CD4-positive, alpha-beta T cell treated with Interleukin-6 for 4 hours (primary cell): ENCODE measurements around the gene RBM42.
"Not testable (repeated sequence)": the region's sequence is repeated elsewhere in the genome, so short reads cannot be mapped to it uniquely, and the experiment has no call there.

Experiments
- DNase-seq: peaks from one replicate; pipeline ENCODE4 v3.0.0-alpha.2; 2020; ENCODE audit warnings: mixed read lengths

The RBM42 gene

DNA sequence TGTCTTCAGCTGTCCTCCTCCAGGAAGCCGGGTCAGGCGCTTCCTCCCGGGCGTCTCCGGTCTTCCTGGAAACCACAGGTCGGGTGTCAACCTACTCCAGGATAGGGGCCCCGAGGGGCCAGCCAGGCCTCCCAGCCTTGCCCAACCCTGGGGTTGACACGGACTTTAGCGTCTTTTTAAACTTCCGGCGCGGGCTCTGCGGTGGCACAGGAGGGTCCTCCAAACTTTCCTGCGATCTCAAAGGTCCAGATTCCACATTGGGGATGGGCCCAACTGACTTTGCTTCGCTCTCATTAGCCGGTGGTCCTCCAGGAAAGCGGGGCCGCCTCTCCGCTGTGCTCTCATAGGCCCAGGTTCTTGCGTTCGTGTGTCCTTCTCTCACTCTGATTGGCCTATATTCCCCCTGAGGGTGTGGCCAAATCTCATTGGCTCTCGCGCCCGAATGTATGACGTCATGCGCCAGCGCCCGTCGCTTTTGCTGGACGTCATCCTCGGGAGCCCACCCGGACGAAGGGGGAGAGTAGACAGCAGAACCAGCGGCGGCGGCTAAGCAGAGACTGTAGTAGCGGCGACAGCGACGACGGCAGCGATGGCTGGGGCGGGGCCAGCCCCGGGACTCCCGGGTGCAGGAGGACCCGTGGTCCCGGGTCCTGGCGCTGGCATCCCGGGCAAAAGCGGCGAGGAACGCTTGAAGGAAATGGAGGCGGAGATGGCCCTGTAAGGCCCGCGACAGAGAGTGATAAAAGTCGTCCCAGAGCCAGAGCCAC, at the start of gene RBM42:
Gene RBM42, plus strand, starts transcription at position 472 of the 767 bp plus-strand sequence. Its CDS starts 118 bp downstream, at position 590.
- peak; percentile 95 for DNase-seq

GRCh38 chr19:35582760-35583159, 46.1 kb upstream of the RBM42 start:
- DNase-seq, result no peak

DNA sequence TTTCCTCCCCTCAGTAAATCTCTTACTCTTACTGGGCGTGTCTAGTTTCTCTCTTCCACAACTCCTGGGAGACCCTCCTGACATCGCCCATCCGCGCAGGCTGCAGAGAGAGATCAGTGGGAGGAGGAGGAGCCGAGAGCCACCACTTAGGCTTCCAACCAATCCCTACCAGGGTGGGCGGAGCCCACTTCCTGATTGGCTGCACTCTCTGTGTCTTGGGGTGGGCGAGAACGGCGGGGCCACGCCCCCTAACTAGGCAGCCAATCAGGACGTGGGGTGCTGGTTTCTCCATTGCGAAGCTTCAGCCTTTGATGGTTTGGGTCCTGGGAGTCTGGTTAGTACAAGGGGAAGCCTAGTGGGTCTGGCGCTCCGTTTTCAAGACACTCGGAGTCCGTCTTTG, 43.0 kb upstream of the RBM42 start, which contains the start of gene PMIS2:
Gene PMIS2, plus strand, starts transcription at position 326 of the 400 bp plus-strand sequence. CDS start 87 bp downstream, outside the sequence.
- DNase-seq, result no peak

GRCh38 chr19:35587321-35587720, 41.5 kb upstream of the RBM42 start:
- no peak for DNase-seq

GRCh38 chr19:35590875-35591274, 38.0 kb upstream of the RBM42 start:
- DNase-seq, result no peak

- DNase-seq, result peak; percentile 41
These were observed 36.6 kb upstream of the RBM42 start for GRCh38 chr19:35592226-35592625.

GRCh38 chr19:35595026-35595425, 33.8 kb upstream of the RBM42 start:
- DNase-seq, result not testable (repeated sequence)

GRCh38 chr19:35595928-35596327, 32.9 kb upstream of the RBM42 start:
- no peak for DNase-seq

GRCh38 chr19:35596366-35596999, 32.4 kb upstream of the RBM42 start:
- DNase-seq, result no peak

DNA sequence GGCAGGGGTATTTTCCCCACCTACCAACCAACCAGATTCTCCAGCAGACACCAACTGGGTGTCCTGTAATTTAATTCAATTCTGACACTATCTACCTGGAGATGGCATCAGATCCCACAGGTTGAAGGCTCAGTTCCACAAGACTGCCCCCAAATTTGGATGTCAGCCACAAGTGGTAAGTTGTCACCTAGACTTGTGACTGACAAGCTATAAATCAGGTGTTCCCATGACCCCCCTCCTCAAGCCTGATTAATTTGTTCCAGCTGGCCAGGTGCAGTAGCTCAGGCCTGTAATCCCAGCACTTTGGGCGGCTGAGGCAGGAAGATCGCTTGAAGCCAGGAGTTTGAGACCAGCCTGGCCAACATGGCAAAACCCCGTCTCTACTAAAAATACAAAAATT, 26.9 kb upstream of the RBM42 start:
- no peak for DNase-seq

DNA sequence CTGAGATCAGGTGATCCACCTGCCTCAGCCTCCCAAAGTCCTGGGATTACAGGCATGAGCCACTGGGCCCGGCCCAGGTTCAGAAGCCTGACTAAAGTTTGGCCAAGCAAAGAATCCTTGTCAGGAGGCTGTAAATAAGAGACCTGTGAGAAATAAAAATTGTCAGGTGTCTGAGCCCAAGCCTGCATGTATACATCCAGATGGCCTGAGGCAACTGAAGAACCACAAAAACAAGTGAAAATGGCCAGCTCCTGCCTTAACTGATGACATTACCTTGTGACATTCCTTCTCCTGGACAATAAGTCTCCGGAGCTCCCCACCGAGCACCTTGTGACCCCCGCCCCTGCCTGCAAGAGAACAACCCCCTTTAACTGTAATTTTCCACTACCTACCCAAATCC, 24.4 kb upstream of the RBM42 start:
- not testable (repeated sequence) for DNase-seq

- not testable (repeated sequence) for DNase-seq
These were observed 21.7 kb upstream of the RBM42 start for GRCh38 chr19:35607170-35607569.

DNA sequence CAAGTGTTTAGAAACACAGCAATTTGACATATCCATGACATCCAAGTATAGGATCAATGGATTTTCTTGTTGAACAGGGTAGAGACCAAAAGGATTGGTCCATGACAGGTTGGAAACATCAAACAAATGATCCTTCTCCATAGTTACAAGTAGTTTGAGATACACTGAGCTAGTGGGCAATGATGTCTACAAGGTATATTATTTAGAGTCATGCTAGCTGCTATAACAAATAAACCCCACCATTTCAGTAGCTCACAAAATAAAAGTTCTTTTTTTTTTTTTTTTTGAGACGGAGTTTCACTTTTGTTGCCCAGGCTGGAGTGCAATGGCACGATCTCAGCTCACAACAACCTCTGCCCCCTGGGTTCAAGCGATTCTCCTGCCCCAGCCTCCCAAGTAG, 21.2 kb upstream of the RBM42 start:
- no peak for DNase-seq

DNA sequence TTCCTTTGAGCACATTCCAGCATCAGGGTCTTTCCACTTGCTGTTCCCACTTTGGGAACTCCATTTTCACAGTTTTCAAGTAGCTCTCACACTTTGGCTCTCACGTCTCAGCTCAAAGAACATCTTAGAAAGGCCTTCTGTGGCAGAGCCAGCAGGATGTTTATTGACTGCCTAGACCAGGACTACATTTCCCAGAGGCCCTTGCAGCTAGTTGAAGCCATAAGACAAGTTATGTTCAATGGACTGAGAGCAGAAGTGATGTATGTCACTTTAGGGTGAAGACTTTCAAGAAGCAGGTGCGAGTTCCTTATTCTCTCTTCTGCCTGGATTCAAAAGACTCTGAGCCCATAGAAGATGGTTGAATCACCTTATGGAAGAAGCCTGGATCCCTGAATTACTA, 20.6 kb upstream of the RBM42 start:
- no peak for DNase-seq

- DNase-seq, result peak; percentile 53
These were observed 18.9 kb upstream of the RBM42 start for GRCh38 chr19:35609851-35610353.

GRCh38 chr19:35612224-35612558, 16.6 kb upstream of the RBM42 start:
- no peak for DNase-seq

DNA sequence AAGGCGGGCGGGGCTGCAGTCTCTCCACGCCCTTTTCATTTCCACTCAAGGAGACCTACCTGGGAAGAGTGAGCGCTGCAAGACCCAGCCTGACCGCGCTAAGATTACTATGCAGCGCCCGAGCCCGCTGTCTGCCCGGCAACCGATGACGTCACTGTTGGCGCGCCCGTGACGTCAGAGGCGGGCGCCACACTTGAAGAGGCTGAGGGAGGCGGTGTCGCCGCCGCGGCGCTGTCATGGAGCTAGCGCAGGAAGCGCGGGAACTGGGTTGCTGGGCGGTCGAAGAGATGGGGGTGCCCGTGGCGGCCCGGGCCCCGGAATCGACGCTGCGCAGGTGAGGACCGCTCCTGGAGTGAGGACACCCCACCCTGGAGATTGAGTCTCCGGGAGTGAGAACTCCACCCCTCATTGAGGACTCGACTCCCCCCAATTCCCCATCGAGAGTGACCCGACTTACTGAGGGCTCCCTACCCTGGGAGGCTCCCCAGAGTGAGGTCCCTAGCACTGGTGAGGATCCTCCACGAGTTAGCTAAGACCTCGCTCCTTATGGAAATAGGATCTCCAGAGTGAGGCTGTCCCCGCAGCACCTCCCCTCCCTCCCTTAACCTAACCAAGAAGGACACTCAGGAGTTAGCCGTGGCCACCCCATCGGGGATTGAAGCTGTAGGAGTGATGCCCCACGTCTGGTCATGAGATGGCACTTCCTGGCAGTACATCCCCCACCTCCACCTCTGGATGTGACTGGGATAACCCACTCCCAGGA, 16.1 kb upstream of the RBM42 start, which contains the start of gene HAUS5:
Gene HAUS5, plus strand, starts transcription at position 177 of the 763 bp plus-strand sequence. Its CDS starts 60 bp downstream, at position 237.
- peak; percentile 94 for DNase-seq

- DNase-seq, result no peak
These were observed 15.3 kb upstream of the RBM42 start for GRCh38 chr19:35613574-35613973.

DNA sequence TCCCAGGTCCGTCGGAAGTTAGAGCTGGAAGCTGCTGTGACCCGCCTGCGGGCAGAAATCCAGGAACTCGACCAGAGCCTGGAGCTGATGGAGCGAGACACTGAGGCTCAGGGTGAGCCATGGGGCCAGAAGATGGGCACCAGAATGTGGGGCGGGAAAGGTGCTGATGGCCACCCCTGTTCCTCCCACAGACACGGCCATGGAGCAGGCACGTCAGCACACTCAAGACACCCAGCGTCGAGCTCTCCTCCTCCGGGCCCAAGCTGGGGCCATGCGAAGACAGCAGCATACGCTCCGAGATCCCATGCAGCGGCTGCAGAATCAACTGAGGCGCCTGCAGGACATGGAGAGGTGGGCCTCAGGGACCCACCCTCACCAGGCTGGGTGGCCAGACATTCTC, 13.8 kb upstream of the RBM42 start:
- DNase-seq, result no peak

- no peak for DNase-seq
These were observed 10.0 kb upstream of the RBM42 start for GRCh38 chr19:35618857-35619256.

DNA sequence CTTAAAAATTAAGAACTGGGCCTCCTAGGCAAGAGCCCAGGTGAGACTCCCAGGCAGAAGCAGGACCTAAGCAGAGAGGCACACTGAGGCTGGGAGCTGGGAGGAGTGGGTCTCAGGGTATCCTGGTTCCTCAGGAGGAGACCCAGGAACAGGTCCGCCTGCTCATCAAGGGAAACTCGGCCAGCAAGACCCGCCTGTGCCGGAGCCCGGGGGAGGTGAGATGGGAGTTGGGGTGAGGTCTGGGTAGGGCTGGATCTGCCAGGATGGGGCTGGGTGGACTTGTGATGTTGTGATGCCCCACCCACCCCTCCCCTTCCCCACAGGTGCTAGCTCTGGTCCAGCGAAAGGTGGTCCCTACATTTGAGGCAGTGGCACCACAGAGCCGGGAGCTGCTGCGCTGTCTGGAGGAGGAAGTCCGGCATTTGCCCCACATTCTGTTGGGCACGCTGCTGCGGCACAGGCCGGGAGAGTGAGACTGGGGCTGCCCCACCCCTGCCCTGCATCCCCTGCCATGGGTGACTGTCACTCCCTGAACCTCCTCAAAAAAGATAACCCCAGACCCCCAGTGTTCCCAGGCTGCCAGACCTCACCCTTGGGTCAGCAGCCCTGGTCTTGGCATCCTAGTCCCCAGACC, 9.4 kb upstream of the RBM42 start:
- no peak for DNase-seq

DNA sequence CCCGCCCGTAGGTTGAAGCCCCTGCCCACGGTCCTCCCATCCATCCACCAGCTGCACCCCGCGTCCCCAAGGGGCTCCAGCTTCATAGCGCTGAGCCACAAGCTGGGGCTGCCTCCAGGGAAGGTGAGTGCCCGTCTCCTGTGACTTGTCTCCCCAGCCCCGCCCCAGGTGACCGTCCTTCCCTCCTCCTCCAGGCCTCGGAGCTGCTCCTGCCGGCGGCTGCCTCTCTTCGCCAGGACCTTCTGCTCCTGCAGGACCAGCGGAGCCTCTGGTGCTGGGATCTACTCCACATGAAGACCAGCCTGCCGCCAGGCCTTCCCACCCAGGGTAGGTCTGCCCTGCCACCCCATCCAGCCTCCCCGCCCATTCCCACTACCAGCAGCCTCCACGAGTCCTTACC, 8.8 kb upstream of the RBM42 start:
- DNase-seq, result no peak

GRCh38 chr19:35621708-35622107, 7.1 kb upstream of the RBM42 start:
- no peak for DNase-seq
